ENCODE results near the gene DRC7. TPM values are rescaled to one million over a fixed set of nuclear protein-coding genes. Genes with fewer than 3 reads are reported as not detected.

DRC7 gene
- total and polyA plus RNA-seq, 10 of the 15 experiments (the other 5 are each of a cell fraction or from before 2014, with no cell fraction given) = 0.06 to 0.49 (median 0.14) TPM; not detected in 4

DNA sequence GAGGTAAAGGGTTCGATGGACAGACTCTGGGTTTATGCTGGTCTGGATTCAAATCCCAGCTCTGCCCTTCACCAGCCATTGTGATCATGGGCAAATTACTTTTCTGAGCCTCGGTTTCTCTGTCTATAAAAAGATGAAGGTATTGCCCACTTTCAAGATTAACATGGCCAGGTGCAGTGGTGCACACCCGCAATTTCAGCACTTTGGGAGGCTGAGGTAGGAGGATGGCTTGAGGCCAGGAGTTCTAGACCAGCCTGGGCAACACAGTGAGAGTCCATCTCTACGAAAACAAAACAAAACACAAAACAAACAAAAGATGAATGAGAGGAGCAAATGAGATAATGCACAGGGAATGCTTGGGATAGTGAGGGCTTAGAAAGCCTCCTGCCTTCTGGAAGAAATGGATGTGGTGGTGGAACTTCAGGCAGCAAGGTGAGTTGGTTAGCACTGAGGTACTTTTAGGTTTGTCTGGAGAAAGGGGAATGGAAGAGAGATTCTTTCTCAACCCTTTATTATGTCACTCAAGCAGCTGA lies 18.0 kb upstream of the DRC7 start:
- RAD21 ChIA-PET (ENCODE audit: unreplicated experiment) = no interaction called here
- no peak overlapping the region for H3K4me3 ChIP-seq
- in situ Hi-C loops (cut with MboI) = no loop called here
- WGBS (ENCODE audit: insufficient coverage, insufficient replicate concordance, low lambda C conversion rate, missing lambda C conversion rate) = 23% methylated on average over 4 of the region's 4 CpGs
- no peaks in the 10 kb centered on the region for H4K20me1 ChIP-seq (ENCODE audit: control insufficient read depth, insufficient read depth)
- H3K79me2 ChIP-seq (ENCODE audit: control insufficient read depth, insufficient read depth, low read length) = no peaks in the 10 kb centered on the region
- intact Hi-C loops (cut with micrococcal nuclease; ENCODE audit: unreplicated experiment) = no loop called here
- POLR2A ChIA-PET = no interaction called here
- no peak overlapping the region for H3K27ac ChIP-seq (ENCODE audit: control insufficient read depth, insufficient read depth)
- no peaks in the 10 kb centered on the region for H3K9me3 ChIP-seq (replicated peaks; ENCODE audit: control insufficient read depth, insufficient read depth, low read length)
- no TSS peak for BruUV-seq (replicated peaks)
- CTCF ChIA-PET = no interaction called here
- no peak overlapping the region for H3K4me2 ChIP-seq (ENCODE audit: control insufficient read depth, insufficient read depth)
- SMC1A ChIA-PET (ENCODE audit: uncharacterized antibody, unreplicated experiment) = no interaction called here
- TF ChIP-seq BCL11A (IDR thresholded peaks at IDR 0.05; ENCODE audit: low read depth, low read length) (no peak), ZBTB11 (CRISPR knock-in tag; IDR thresholded peaks at IDR 0.05) (no peak), PAX5 (IDR thresholded peaks at IDR 0.05; ENCODE audit: borderline replicate concordance, low read depth, low read length) (no peak), TBL1XR1 (IDR thresholded peaks at IDR 0.05; ENCODE audit: low read depth, low read length) (no peak), RAD51 (IDR thresholded peaks at IDR 0.05) (no peak), MXI1 (IDR thresholded peaks at IDR 0.05; ENCODE audit: low read depth, low read length) (no peak), MLLT1 (IDR thresholded peaks at IDR 0.05) (no peak)
- DNase-seq (ENCODE audit: low read depth, low spot score) = no peak
- peaks cover 1 to 4% of the 10 kb centered on the region in 2 experiments; a peak in 3 of 4 replicates for H3K27me3 ChIP-seq (replicated peaks in 1 of 2; ENCODE audit: control insufficient read depth in 2 of 2, insufficient read depth in 2 of 2, low read length in 1 of 2)
- H3K4me1 ChIP-seq (ENCODE audit: control insufficient read depth, insufficient read depth, low read length) = no peaks in the 10 kb centered on the region
- FAIRE-seq = no peak
- no peak overlapping the region for H2AFZ ChIP-seq (ENCODE audit: control insufficient read depth, low read depth, low read length)
- no peaks in the 10 kb centered on the region for H3K36me3 ChIP-seq (ENCODE audit: control insufficient read depth in 2 of 2, insufficient read depth in 2 of 2, low read length in 1 of 2)
- ATAC-seq = no peak
- no peak overlapping the region for H3K9ac ChIP-seq (ENCODE audit: control insufficient read depth, insufficient read depth, low read length)
